IMR-90 (cell line): ENCODE results near the gene LHPP. TPM values are rescaled to one million over a fixed set of nuclear protein-coding genes. Genes with fewer than 3 reads are reported as not detected.

Source experiments
- ATAC-seq: fragments of 200-7000 bp; cut with Tn5 transposase; 2 replicates; pipeline ENCODE4 v1.9.1; 2020; ENCODE audit warnings: low read depth, mild to moderate bottlenecking, moderate library complexity
- BruUV-seq: library from RNA; stranded (reverse); fragments of 400-500 nt; replicated peaks from 2 replicates; lab custom pipeline; 2021; lab: Mats Ljungman, UMichigan
- CTCF ChIA-PET: fragments of 300-600 bp; formaldehyde crosslinking; extraction: SDS; loops from one replicate; lab custom pipeline; 2021; ENCODE audit warnings: antibody characterized with exemption; lab: Yijun Ruan, JAX
- POLR2A ChIA-PET: fragments of 300-600 bp; sonication (Branson Sonifier 250); formaldehyde crosslinking; loops from one replicate; lab custom pipeline; 2022; ENCODE audit warnings: antibody characterized with exemption; ENCODE audit not compliant: unreplicated experiment; lab: Charles Lee
- DNase-seq: peaks from one replicate; pipeline ENCODE4 v3.0.0; 2013
- H2AFZ ChIP-seq: replicated peaks from 2 replicates; pipeline ENCODE3; 2013; ENCODE audit warnings: low read length, mild to moderate bottlenecking; ENCODE audit not compliant: poor library complexity
- H2AK5ac ChIP-seq: 2 replicates; pipeline ENCODE4 v1.6.1; 2013; ENCODE audit warnings: low read depth, low read length, inconsistent platforms
- H2AK9ac ChIP-seq: replicated peaks from 2 replicates; pipeline ENCODE3; 2013; ENCODE audit warnings: mild to moderate bottlenecking, low read depth, low read length, moderate library complexity; ENCODE audit not compliant: poor library complexity
- H2BK120ac ChIP-seq: 2 replicates; pipeline ENCODE4 v1.6.1; 2013; ENCODE audit warnings: low read depth, low read length, inconsistent platforms
- H2BK15ac ChIP-seq: 3 replicates; pipeline ENCODE4 v1.6.1; 2013; ENCODE audit warnings: low read depth, low read length, inconsistent platforms
- H2BK20ac ChIP-seq: 2 replicates; pipeline ENCODE4 v1.6.1; 2013; ENCODE audit warnings: low read depth, mild to moderate bottlenecking, inconsistent platforms, low read length, moderate library complexity
- H2BK5ac ChIP-seq: 2 replicates; pipeline ENCODE4 v1.6.1; 2013; ENCODE audit warnings: mild to moderate bottlenecking, low read depth, low read length, inconsistent platforms; ENCODE audit not compliant: poor library complexity, severe bottlenecking
- H3K14ac ChIP-seq: replicated peaks from 2 replicates; pipeline ENCODE4 v1.6.1; 2013; ENCODE audit warnings: low read depth, low read length, inconsistent platforms
- H3K18ac ChIP-seq: 2 replicates; pipeline ENCODE4 v1.6.1; 2013; ENCODE audit warnings: low read depth, low read length, control low read depth
- H3K23ac ChIP-seq: 2 replicates; pipeline ENCODE4 v1.6.1; 2013; ENCODE audit warnings: low read depth, low read length, inconsistent platforms
- H3K27ac ChIP-seq: 2 replicates; pipeline ENCODE4 v1.5.1; 2013; ENCODE audit warnings: mild to moderate bottlenecking, control low read depth, low read length; ENCODE audit not compliant: insufficient read depth
- H3K27me3 ChIP-seq: 2 replicates; pipeline ENCODE4 v1.6.1; 2013; ENCODE audit warnings: low read length; ENCODE audit not compliant: control insufficient read depth, insufficient read depth
- H3K36me3 ChIP-seq: 2 replicates; pipeline ENCODE4 v1.6.1; 2013; ENCODE audit warnings: low read length, mixed read lengths; ENCODE audit not compliant: control insufficient read depth, insufficient read depth
- H3K4ac ChIP-seq: 2 replicates; pipeline ENCODE4 v1.6.1; 2013; ENCODE audit warnings: low read depth, low read length, inconsistent platforms
- H3K4me1 ChIP-seq: 2 replicates; pipeline ENCODE4 v1.6.1; 2013; ENCODE audit warnings: low read length, mixed read lengths; ENCODE audit not compliant: control insufficient read depth, insufficient read depth
- H3K4me2 ChIP-seq: 2 replicates; pipeline ENCODE4 v1.6.1; 2013; ENCODE audit warnings: low read depth, mild to moderate bottlenecking, control low read depth, low read length, moderate library complexity
- H3K4me3 ChIP-seq: 2 replicates; pipeline ENCODE4 v1.5.1; 2013; ENCODE audit warnings: low read depth, mild to moderate bottlenecking, control low read depth, low read length, moderate library complexity; ENCODE audit not compliant: insufficient read depth
- H3K56ac ChIP-seq: 2 replicates; pipeline ENCODE4 v1.6.1; 2013; ENCODE audit warnings: low read length, inconsistent platforms; ENCODE audit not compliant: insufficient read depth; ENCODE audit errors: extremely low read depth
- H3K79me1 ChIP-seq, 2 experiments: 2 replicates each; pipeline ENCODE4 v1.6.1; 2013; ENCODE audit warnings: low read length in 2 of 2, inconsistent platforms in 1 of 2, low read depth in 1 of 2
- H3K9ac ChIP-seq: 2 replicates; pipeline ENCODE4 v1.6.1; 2013; ENCODE audit warnings: low read depth, low read length, control low read depth
- H3K9me1 ChIP-seq: 2 replicates; pipeline ENCODE4 v1.6.1; 2013; ENCODE audit warnings: low read length, inconsistent platforms; ENCODE audit not compliant: insufficient read depth
- H3K9me3 ChIP-seq: 2 replicates; pipeline ENCODE4 v1.6.1; 2013; ENCODE audit warnings: low read length; ENCODE audit not compliant: control insufficient read depth, insufficient read depth
- H4K20me1 ChIP-seq: 2 replicates; pipeline ENCODE4 v1.6.1; 2013; ENCODE audit warnings: low read length, inconsistent platforms; ENCODE audit not compliant: insufficient read depth
- H4K5ac ChIP-seq: 2 replicates; pipeline ENCODE4 v1.6.1; 2013; ENCODE audit warnings: mild to moderate bottlenecking, low read depth, low read length, control low read depth
- H4K8ac ChIP-seq, 2 experiments: 2 replicates each; pipeline ENCODE4 v1.6.1; 2013; ENCODE audit warnings: low read depth in 2 of 2, low read length in 2 of 2, control low read depth in 1 of 2, inconsistent platforms in 1 of 2
- H4K91ac ChIP-seq: 2 replicates; pipeline ENCODE4 v1.6.1; 2013; ENCODE audit warnings: low read depth, low read length, inconsistent platforms; ENCODE audit not compliant: insufficient read depth
- BHLHE40 ChIP-seq: fragments of 150-350 bp; IDR thresholded peaks from 2 replicates; pipeline ENCODE4 v1.6.1; 2016; ENCODE audit warnings: mild to moderate bottlenecking, low read depth, low read length
- CEBPB ChIP-seq: IDR thresholded peaks from 2 replicates; pipeline ENCODE4 v1.6.1; 2012; ENCODE audit warnings: low read depth, low read length, improper control_type of control experiment
- CHD1 ChIP-seq: IDR thresholded peaks from 2 replicates; pipeline ENCODE4 v1.6.1; 2012; ENCODE audit warnings: low read depth, low read length, improper control_type of control experiment
- CTCF ChIP-seq: conservative IDR thresholded peaks from 2 replicates; pipeline ENCODE4 v1.5.1; 2012; ENCODE audit warnings: mild to moderate bottlenecking, low read depth, low read length, improper control_type of control experiment
- ELK1 ChIP-seq: fragments of 150-350 bp; IDR thresholded peaks from 2 replicates; pipeline ENCODE4 v1.6.1; 2016; ENCODE audit warnings: low read depth, mild to moderate bottlenecking, low read length, moderate library complexity, borderline replicate concordance
- FOS ChIP-seq: fragments of 150-350 bp; IDR thresholded peaks from 2 replicates; pipeline ENCODE4 v1.6.1; 2016; ENCODE audit warnings: low read depth, low read length
- MAFK ChIP-seq: IDR thresholded peaks from 2 replicates; pipeline ENCODE4 v1.6.1; 2012; ENCODE audit warnings: low read depth, low read length, improper control_type of control experiment
- MAZ ChIP-seq: IDR thresholded peaks from 2 replicates; pipeline ENCODE4 v1.6.1; 2012; ENCODE audit warnings: low read depth, mild to moderate bottlenecking, low read length, improper control_type of control experiment, moderate library complexity, borderline replicate concordance
- MXI1 ChIP-seq: IDR thresholded peaks from 2 replicates; pipeline ENCODE4 v1.6.1; 2012; ENCODE audit warnings: low read depth, mild to moderate bottlenecking, low read length, moderate library complexity, borderline replicate concordance
- NFE2L2 ChIP-seq: fragments of 150-350 bp; IDR thresholded peaks from 2 replicates; pipeline ENCODE4 v1.6.1; 2016; ENCODE audit warnings: low read depth, mild to moderate bottlenecking, low read length
- POLR2A ChIP-seq: IDR thresholded peaks from 2 replicates; pipeline ENCODE4 v1.6.1; 2012; ENCODE audit warnings: mild to moderate bottlenecking, low read depth, low read length
- RAD21 ChIP-seq: IDR thresholded peaks from 2 replicates; pipeline ENCODE4 v1.6.1; 2012; ENCODE audit warnings: low read length, improper control_type of control experiment
- RCOR1 ChIP-seq: IDR thresholded peaks from 2 replicates; pipeline ENCODE4 v1.6.1; 2012; ENCODE audit warnings: mild to moderate bottlenecking, low read length, improper control_type of control experiment; ENCODE audit not compliant: insufficient replicate concordance
- RFX5 ChIP-seq: IDR thresholded peaks from 2 replicates; pipeline ENCODE4 v1.8.0; 2012; ENCODE audit warnings: low read depth, mild to moderate bottlenecking, low read length, moderate library complexity
- SMC3 ChIP-seq: fragments of 150-350 bp; IDR thresholded peaks from 2 replicates; pipeline ENCODE4 v1.6.1; 2016; ENCODE audit warnings: low read depth, mild to moderate bottlenecking, antibody characterized with exemption, low read length, moderate library complexity
- USF2 ChIP-seq: fragments of 150-350 bp; IDR thresholded peaks from 2 replicates; pipeline ENCODE4 v1.6.1; 2017; ENCODE audit warnings: mild to moderate bottlenecking, antibody characterized with exemption, low read length, low read depth
- WGBS, 2 experiments: methylation state at CpG; one replicate each; pipeline versions ENCODE4 v1.1.5 to v1.1.7; 2013; ENCODE audit warnings: missing lambda C conversion rate in 2 of 2; ENCODE audit not compliant: insufficient read length in 1 of 2; ENCODE audit errors: extremely low coverage in 2 of 2; 5-methylcytosine and 5-hydroxymethylcytosine counted together
- dilution Hi-C: fragments of 300-500 bp; cut with HindIII; formaldehyde crosslinking; loops from one replicate; pipeline ENCODE4 v1.14.3; 2018; ENCODE audit warnings: low sequenced_read_pairs; ENCODE audit not compliant: unreplicated experiment
- in situ Hi-C: fragments of 300-500 bp; cut with MboI; formaldehyde crosslinking; loops from 3 replicates; pipeline ENCODE4 v1.14.3; 2019; ENCODE audit warnings: low sequenced_read_pairs, inconsistent platforms, mixed read lengths
- intact Hi-C: fragments of 100-400 bp; cut with micrococcal nuclease; formaldehyde crosslinking; loops from 2 replicates; pipeline ENCODE4 v1.10.0; 2022
- polyA plus RNA-seq, 3 experiments: library from polyadenylated mRNA; depleted of rRNA; stranded (reverse); fragments of >200 nt; gene quantifications; 2 replicates each; pipeline ENCODE4 v1.2.3, GENCODE V29; 2012; ENCODE audit warnings: low replicate concordance in 1 of 3
- total RNA-seq: library from RNA; depleted of rRNA; stranded (reverse); fragments of >200 nt; gene quantifications from 2 replicates; pipeline ENCODE4 v1.2.3, GENCODE V29; 2012

LHPP gene
- total and polyA plus RNA-seq, 2 of the 4 experiments (the other 2 are of a cell fraction), result 2.7 to 8.3 TPM

GRCh38 chr10:124462348-124462695 is 699 bp downstream of the LHPP start:
- dilution Hi-C loops, result no loop called here
- H3K4me3 ChIP-seq, result peak overlapping the region; percentile 98
- POLR2A ChIA-PET, result no interaction called here

More at GRCh38 chr10:124462348-124462695, 699 bp downstream of the LHPP start:
- no peak for ATAC-seq
- H2BK15ac ChIP-seq, result no peak overlapping the region
- intact Hi-C loops, result no loop called here
- H4K5ac ChIP-seq, result no peak overlapping the region
- CTCF ChIA-PET, result no interaction called here
- no peak overlapping the region for H2BK20ac ChIP-seq
- H2BK5ac ChIP-seq, result no peak overlapping the region
- no peak overlapping the region; the same call in 1 of the 2 replicates for H2AK5ac ChIP-seq
- peak overlapping the region; percentile 89 for H3K4me2 ChIP-seq
- no CpG with 5 or more reads among the region's 8 CpGs for WGBS, 2 experiments
- H3K9ac ChIP-seq, result peak overlapping the region; percentile 72; the same call in 1 of the 2 replicates
- no peak for DNase-seq
- 0 out of 2 replicates have a peak overlapping the region, but pooled peaks have one; percentile 50 for H3K14ac ChIP-seq
- H3K56ac ChIP-seq, result no peak overlapping the region
- H4K20me1 ChIP-seq, result no peaks in the 10 kb centered on the region
- no peak overlapping the region for H3K18ac ChIP-seq
- no peaks in the 10 kb centered on the region for H3K36me3 ChIP-seq
- H2BK120ac ChIP-seq, result no peak overlapping the region
- in situ Hi-C loops, result no loop called here
- BruUV-seq, result no TSS peak
- peaks cover 5% of the 10 kb centered on the region in 2 experiments; a peak in 3 of 4 replicates for H3K79me1 ChIP-seq
- peaks cover 4% of the 10 kb centered on the region for H3K4me1 ChIP-seq
- H4K8ac ChIP-seq, result peak overlapping the region; percentile 90 to 98; a peak in 3 of 4 replicates
- H3K27ac ChIP-seq, result no peak overlapping the region
- no peaks in the 10 kb centered on the region for H3K9me3 ChIP-seq
- no peak overlapping the region for H4K91ac ChIP-seq
- H3K9me1 ChIP-seq, result 0 out of 2 replicates have a peak, but pooled peaks cover 2% of the 10 kb centered on the region
- TF ChIP-seq CEBPB, result no peak
- TF ChIP-seq MXI1, result no peak
- TF ChIP-seq MAFK, result no peak
- TF ChIP-seq RAD21, result no peak
- no peak for TF ChIP-seq RCOR1
- no peak for TF ChIP-seq CTCF
- TF ChIP-seq MAZ, result no peak
- TF ChIP-seq CHD1, result no peak
- TF ChIP-seq USF2, result no peak
- no peak for TF ChIP-seq RFX5
- TF ChIP-seq NFE2L2, result no peak
- TF ChIP-seq BHLHE40, result no peak
- no peak for TF ChIP-seq ELK1
- TF ChIP-seq FOS, result no peak
- TF ChIP-seq POLR2A, result no peak
- no peak for TF ChIP-seq SMC3
- H2AFZ ChIP-seq, result peak overlapping the region; percentile 100
- H3K4ac ChIP-seq, result peak overlapping the region; percentile 60; the same call in 1 of the 2 replicates
- H2AK9ac ChIP-seq, result no peak overlapping the region
- H3K27me3 ChIP-seq, result peaks cover 6% of the 10 kb centered on the region
- no peak overlapping the region for H3K23ac ChIP-seq
